ENCODE measurements around the gene TSPO2. TPM values are rescaled to one million over a fixed set of nuclear protein-coding genes. Genes with fewer than 3 reads are reported as not detected.

Gene TSPO2
- total RNA-seq, 2 donors from 2014 or later, result not detected

DNA sequence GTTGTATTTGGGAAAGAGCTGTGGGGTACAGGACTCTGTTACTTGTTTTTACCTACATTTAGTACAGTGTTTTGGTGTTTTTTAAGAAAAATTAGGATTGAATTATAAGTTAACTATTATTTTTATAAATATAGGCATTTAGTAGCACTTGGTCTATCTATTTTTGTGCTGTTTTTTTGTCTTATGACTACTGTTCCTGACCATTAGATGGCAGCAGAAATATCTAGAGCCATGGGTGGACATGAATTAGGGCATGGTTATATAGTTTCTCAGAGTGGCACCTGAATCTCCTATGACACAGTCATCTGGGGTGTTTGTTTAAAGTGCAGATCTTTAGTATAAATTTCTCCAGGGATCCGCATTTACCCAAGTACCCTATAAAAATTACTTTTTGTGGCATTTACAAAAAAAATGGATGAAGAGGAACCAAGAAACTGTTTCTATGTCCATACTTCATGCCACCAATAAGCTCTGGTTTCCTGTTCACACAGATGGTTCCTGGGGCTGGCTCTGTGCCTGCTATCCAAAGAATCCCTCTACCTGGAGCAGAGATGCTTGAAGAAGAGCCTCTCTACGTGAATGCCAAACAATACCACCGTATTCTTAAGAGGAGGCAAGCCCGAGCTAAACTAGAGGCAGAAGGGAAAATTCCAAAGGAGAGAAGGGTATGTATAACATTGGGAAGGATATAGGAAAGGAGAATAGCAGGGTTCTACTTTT, 50.3 kb downstream of the TSPO2 start:
- intact Hi-C loops (cut with DNase I, micrococcal nuclease), result loop anchor here in 1 of 2 donors (10.0 kb wide), 1 partner anchor 222 kb away; no protein-coding TSS in a partner anchor
- ATAC-seq (no peak), DNase-seq (no peak)

DNA sequence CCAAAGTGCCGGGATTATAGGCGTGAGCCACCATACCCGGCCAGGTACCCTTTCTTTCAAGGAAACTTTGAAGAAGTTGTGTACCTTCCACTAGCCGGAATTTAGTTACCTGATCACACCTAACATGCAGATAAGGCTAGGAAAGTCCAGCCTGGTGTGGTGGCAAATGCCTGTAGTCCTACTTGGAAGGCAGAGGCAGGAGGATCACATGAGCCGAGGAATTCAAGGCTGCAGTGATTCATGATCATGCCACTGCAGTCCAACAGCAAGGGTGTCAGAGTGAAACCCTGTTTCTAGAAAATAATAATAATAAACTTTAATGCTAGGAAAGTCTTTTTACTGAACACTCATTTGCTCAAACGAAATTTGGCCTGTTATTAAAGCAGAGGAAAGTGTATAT, 51.5 kb downstream of the TSPO2 start:
- ATAC-seq (no peak), DNase-seq (no peak)
- intact Hi-C loops (cut with DNase I, micrococcal nuclease), result loop anchor here in 1 of 2 donors (10.0 kb wide), 1 partner anchor 221 kb away; no protein-coding TSS in a partner anchor

Other genes with a start within 250 kb of the TSPO2 start
- gene UNC5CL, start 3.2 kb upstream of the TSPO2 start, total RNA-seq, result 1 to 10 TPM; 2.2 to 6.6 TPM
- gene APOBEC2, start 10.7 kb downstream of the TSPO2 start, total RNA-seq, result not detected
- 10 to 100 TPM; 23.7 to 30.1 TPM for gene OARD1, start 29.9 kb downstream of the TSPO2 start, total RNA-seq
- gene NFYA, start 30.5 kb downstream of the TSPO2 start, total RNA-seq, result 10 to 100 TPM; 19.1 to 19.9 TPM
- not detected for gene TREML1, start 111.9 kb downstream of the TSPO2 start, total RNA-seq
- gene TREM2, start 120.6 kb downstream of the TSPO2 start, total RNA-seq, result 1 to 10 TPM in 1 of 2 donors, under 1 TPM in 1; 0.27 to 2.9 TPM
- gene TREML2, start 158.7 kb downstream of the TSPO2 start, total RNA-seq, result under 1 TPM in 1 of 2 donors, not detected in 1; 0.17 TPM
- gene TREML4, start 185.9 kb downstream of the TSPO2 start, total RNA-seq, result not detected
- gene TREM1, start 244.2 kb downstream of the TSPO2 start, total RNA-seq, result under 1 TPM in 1 of 2 donors, not detected in 1; 0.24 TPM

Measured in left colon (tissue), 2 donors.